PC-3 (cell line): Measurements from ENCODE around the gene ACSM6. TPM values are rescaled to one million over a fixed set of nuclear protein-coding genes. Genes with fewer than 3 reads are reported as not detected.

ENCODE experiments used
- ATAC-seq: fragments of 200-7000 bp; cut with Tn5 transposase; 2 replicates; pipeline ENCODE4 v1.9.1; 2020; ENCODE audit warnings: mild to moderate bottlenecking, moderate library complexity
- BruUV-seq: library from RNA; stranded (reverse); fragments of 400-500 nt; replicated peaks from 2 replicates; lab custom pipeline; 2021; lab: Mats Ljungman, UMichigan
- CTCF ChIA-PET: fragments of 300-600 bp; sonication (Branson Sonifier 250); formaldehyde crosslinking; loops from one replicate; lab custom pipeline; 2022; ENCODE audit warnings: antibody characterized with exemption; lab: Charles Lee
- POLR2A ChIA-PET: fragments of 300-600 bp; sonication (Branson Sonifier 250); formaldehyde crosslinking; loops from one replicate; lab custom pipeline; 2022; ENCODE audit warnings: antibody characterized with exemption; ENCODE audit not compliant: unreplicated experiment; lab: Charles Lee
- DNase-seq: peaks from one replicate; pipeline ENCODE4 v3.0.0-alpha.2; 2015
- H2AFZ ChIP-seq: fragments of 300-600 bp; sonication (generic); 2 replicates; pipeline ENCODE4 v1.6.0; 2016; ENCODE audit warnings: antibody characterized with exemption, low read length
- H3F3A ChIP-seq: fragments of 300-600 bp; sonication (generic); one replicate; pipeline ENCODE4 v1.6.0; 2017; ENCODE audit warnings: antibody characterized with exemption, low read length, control low read depth, mild to moderate bottlenecking; ENCODE audit not compliant: unreplicated experiment
- H3K27ac ChIP-seq: fragments of 300-600 bp; sonication (generic); 2 replicates; pipeline ENCODE4 v1.5.1; 2016; ENCODE audit warnings: mild to moderate bottlenecking, low read length
- H3K27me3 ChIP-seq: fragments of 300-600 bp; sonication (generic); 2 replicates; pipeline ENCODE4 v1.6.1; 2016; ENCODE audit warnings: low read length, mixed read lengths
- H3K36me3 ChIP-seq: fragments of 300-600 bp; sonication (generic); 2 replicates; pipeline ENCODE4 v1.6.1; 2016; ENCODE audit warnings: low read depth, mixed run types, low read length, mixed read lengths
- H3K4me1 ChIP-seq: fragments of 300-600 bp; sonication (generic); 2 replicates; pipeline ENCODE4 v1.5.1; 2016; ENCODE audit warnings: low read length; ENCODE audit not compliant: insufficient read depth
- H3K4me2 ChIP-seq: fragments of 300-600 bp; sonication (generic); 2 replicates; pipeline ENCODE4 v1.6.0; 2016; ENCODE audit warnings: low read length
- H3K4me3 ChIP-seq: fragments of 300-600 bp; sonication (generic); 2 replicates; pipeline ENCODE4 v1.5.1; 2016; ENCODE audit warnings: mild to moderate bottlenecking, low read length, mixed read lengths
- H3K79me2 ChIP-seq: fragments of 300-600 bp; sonication (generic); 2 replicates; pipeline ENCODE4 v1.6.1; 2017; ENCODE audit warnings: low read length, mixed read lengths
- H3K9ac ChIP-seq: fragments of 300-600 bp; sonication (generic); 2 replicates; pipeline ENCODE4 v1.6.0; 2016; ENCODE audit warnings: mild to moderate bottlenecking, low read length
- H3K9me2 ChIP-seq: fragments of 300-600 bp; sonication (generic); replicated peaks from 2 replicates; pipeline ENCODE4 v1.6.1; 2016; ENCODE audit warnings: mixed run types, low read length, mixed read lengths
- H3K9me3 ChIP-seq: fragments of 300-600 bp; sonication (generic); 2 replicates; pipeline ENCODE4 v1.6.1; 2016; ENCODE audit warnings: low read length, mixed read lengths
- H4K20me1 ChIP-seq: fragments of 300-600 bp; sonication (generic); 2 replicates; pipeline ENCODE4 v1.6.1; 2016; ENCODE audit warnings: low read length, mixed read lengths
- EZH2 ChIP-seq: fragments of 300-600 bp; sonication (generic); IDR thresholded peaks from one replicate; pipeline ENCODE4 v1.6.1; 2017; ENCODE audit warnings: antibody characterized with exemption, mild to moderate bottlenecking, low read length; ENCODE audit not compliant: unreplicated experiment
- EZH2phosphoT487 ChIP-seq: fragments of 300-600 bp; sonication (generic); IDR thresholded peaks from 2 replicates; pipeline ENCODE4 v1.6.1; 2018; ENCODE audit warnings: mild to moderate bottlenecking, antibody characterized with exemption, low read length, borderline replicate concordance
- intact Hi-C: fragments of 100-400 bp; cut with micrococcal nuclease; formaldehyde crosslinking; loops from 2 replicates; pipeline ENCODE4 v1.9.0; 2023
- total RNA-seq: library from RNA; depleted of rRNA; stranded (reverse); fragments of >200 nt; gene quantifications from 2 replicates; pipeline ENCODE4 v1.2.3, GENCODE V29; 2014
- TF ChIP-seq, protein P1 (sequence below): fragments of 300-600 bp; sonication (generic); conservative IDR thresholded peaks from 2 replicates; pipeline ENCODE4 v1.5.1; 2017; ENCODE audit warnings: antibody characterized with exemption, low read depth, mild to moderate bottlenecking, low read length

The ACSM6 gene
- total RNA-seq, 1 experiment from 2014 or later: not detected

DNA sequence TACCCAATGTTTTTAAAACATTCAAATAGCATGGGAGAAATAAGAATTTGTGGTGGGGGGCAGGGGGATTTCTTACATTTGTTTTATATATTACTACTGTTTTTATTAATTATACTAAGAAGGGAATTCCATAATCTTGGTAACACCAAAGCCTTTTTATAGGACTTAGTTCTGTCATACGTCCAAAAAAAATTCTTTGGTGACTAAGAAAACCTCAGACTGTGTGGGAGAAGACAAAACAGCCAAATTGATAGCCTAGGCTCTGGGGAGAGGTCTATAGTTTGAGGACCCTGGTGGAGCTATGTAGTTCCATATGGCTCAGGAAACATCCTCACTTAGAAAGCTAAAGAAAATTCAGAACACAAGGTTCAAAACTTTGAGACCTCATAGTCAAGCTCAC lies 23.4 kb downstream of the ACSM6 start:
- ATAC-seq: no peak
- peak; percentile 56 for DNase-seq
- Histone ChIP-seq H3K27me3 (no peaks in the 10 kb centered on the region), H3K79me2 (no peaks in the 10 kb centered on the region), H4K20me1 (no peaks in the 10 kb centered on the region), H3K36me3 (no peaks in the 10 kb centered on the region), H3K4me2 (peak overlapping the region; percentile 6; the same call in 1 of the 2 replicates), H3F3A (peaks cover 13% of the 10 kb centered on the region), H3K4me1 (peaks cover 70% of the 10 kb centered on the region), H3K9me2 (no peaks in the 10 kb centered on the region), H3K9me3 (no peaks in the 10 kb centered on the region), H3K4me3 (no peak overlapping the region), H3K27ac (peak overlapping the region; percentile 13; the same call in 1 of the 2 replicates), H2AFZ (no peak overlapping the region), H3K9ac (no peak overlapping the region)
- POLR2A ChIA-PET: no interaction called here
- TF ChIP-seq EZH2: no peak
- TF ChIP-seq, protein P1, sequence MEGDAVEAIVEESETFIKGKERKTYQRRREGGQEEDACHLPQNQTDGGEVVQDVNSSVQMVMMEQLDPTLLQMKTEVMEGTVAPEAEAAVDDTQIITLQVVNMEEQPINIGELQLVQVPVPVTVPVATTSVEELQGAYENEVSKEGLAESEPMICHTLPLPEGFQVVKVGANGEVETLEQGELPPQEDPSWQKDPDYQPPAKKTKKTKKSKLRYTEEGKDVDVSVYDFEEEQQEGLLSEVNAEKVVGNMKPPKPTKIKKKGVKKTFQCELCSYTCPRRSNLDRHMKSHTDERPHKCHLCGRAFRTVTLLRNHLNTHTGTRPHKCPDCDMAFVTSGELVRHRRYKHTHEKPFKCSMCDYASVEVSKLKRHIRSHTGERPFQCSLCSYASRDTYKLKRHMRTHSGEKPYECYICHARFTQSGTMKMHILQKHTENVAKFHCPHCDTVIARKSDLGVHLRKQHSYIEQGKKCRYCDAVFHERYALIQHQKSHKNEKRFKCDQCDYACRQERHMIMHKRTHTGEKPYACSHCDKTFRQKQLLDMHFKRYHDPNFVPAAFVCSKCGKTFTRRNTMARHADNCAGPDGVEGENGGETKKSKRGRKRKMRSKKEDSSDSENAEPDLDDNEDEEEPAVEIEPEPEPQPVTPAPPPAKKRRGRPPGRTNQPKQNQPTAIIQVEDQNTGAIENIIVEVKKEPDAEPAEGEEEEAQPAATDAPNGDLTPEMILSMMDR: no peak
- no peak for TF ChIP-seq EZH2phosphoT487
- intact Hi-C loops: loop anchor here (10.0 kb wide), 1 partner anchor 387 kb away; no protein-coding TSS in a partner anchor
- no TSS peak for BruUV-seq
- CTCF ChIA-PET: no interaction called here

DNA sequence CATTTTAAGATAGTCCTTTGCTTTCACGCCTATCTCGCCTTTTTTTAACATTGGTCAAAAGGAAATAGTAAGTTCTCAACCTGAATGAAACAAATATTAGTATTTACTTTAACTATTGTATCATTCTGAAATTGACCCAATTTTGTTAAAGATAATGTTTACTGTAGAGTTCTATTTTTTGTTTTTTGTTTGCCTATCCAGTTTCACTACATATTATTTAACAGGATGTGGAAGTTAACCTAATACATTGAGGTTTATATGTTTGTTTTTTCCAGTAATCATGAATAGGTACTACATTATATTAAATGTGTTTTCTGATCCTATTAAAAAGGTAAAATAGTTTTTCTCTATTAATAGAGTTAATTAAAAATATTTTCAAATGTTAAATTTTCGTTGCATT lies 26.5 kb downstream of the ACSM6 start:
- H3K4me3 ChIP-seq: peak overlapping the region; percentile 12; the same call in 1 of the 2 replicates
- DNase-seq: peak; percentile 54
- TF ChIP-seq EZH2phosphoT487 (no peak), EZH2 (no peak)
- TF ChIP-seq, protein P1: no peak
- intact Hi-C loops: no loop called here
- H3K4me1 ChIP-seq: peaks cover 56% of the 10 kb centered on the region
- ATAC-seq: peak; percentile 78
- ChIA-PET POLR2A (no interaction called here), CTCF (interaction anchor here (0.6 kb wide), 1 partner anchor 145 kb away, joined by 8 read pairs; no protein-coding TSS in a partner anchor)
- peaks cover 13% of the 10 kb centered on the region for H3F3A ChIP-seq
- peak overlapping the region; percentile 83 for H3K27ac ChIP-seq
- peak overlapping the region; percentile 47 for H3K9ac ChIP-seq
- H3K9me3 ChIP-seq: no peaks in the 10 kb centered on the region
- H3K27me3 ChIP-seq: no peaks in the 10 kb centered on the region
- no peaks in the 10 kb centered on the region for H3K79me2 ChIP-seq
- peak overlapping the region; percentile 58 for H3K4me2 ChIP-seq
- no TSS peak for BruUV-seq
- no peaks in the 10 kb centered on the region for H3K9me2 ChIP-seq
- no peak overlapping the region for H2AFZ ChIP-seq
- no peaks in the 10 kb centered on the region for H3K36me3 ChIP-seq
- no peaks in the 10 kb centered on the region for H4K20me1 ChIP-seq

DNA sequence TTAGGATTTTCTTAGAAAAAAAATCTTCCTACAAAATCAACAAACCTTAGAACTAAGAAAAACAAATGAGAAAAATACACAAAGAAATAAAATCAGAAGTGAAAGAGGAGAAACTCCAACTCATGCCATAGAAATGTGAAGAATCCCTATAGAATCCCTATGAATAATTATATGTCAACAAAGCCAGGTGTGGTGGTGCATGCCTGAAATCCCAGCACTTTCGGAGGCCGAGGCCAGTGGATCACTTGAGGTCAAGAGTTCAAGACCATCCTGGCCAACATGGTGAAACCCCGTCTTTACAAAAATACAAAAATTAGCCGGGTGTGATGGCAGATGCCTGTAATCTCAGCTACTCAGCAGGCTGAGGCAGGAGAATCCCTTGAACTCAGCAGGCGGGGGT lies 27.1 kb downstream of the ACSM6 start:
- ATAC-seq (peak; percentile 79), DNase-seq (peak; percentile 78)
- Histone ChIP-seq H2AFZ (no peak overlapping the region), H3K27me3 (no peaks in the 10 kb centered on the region), H3K9ac (peak overlapping the region; percentile 47), H3K4me2 (peak overlapping the region; percentile 58), H4K20me1 (no peaks in the 10 kb centered on the region), H3K27ac (peak overlapping the region; percentile 83), H3K4me3 (no peak overlapping the region), H3K4me1 (peaks cover 52% of the 10 kb centered on the region), H3K79me2 (no peaks in the 10 kb centered on the region), H3K36me3 (no peaks in the 10 kb centered on the region), H3K9me3 (no peaks in the 10 kb centered on the region), H3K9me2 (no peaks in the 10 kb centered on the region), H3F3A (peaks cover 13% of the 10 kb centered on the region)
- ChIA-PET POLR2A (no interaction called here), CTCF (no interaction called here)
- BruUV-seq: no TSS peak
- intact Hi-C loops: no loop called here
- no peak for TF ChIP-seq EZH2phosphoT487
- no peak for TF ChIP-seq EZH2
- TF ChIP-seq, protein P1: no peak
